OCI-LY1 (cell line): Measurements from ENCODE around the gene NCAPG2.

ENCODE experiments used
- H2AFZ ChIP-seq: fragments of 200-600 bp; sonication (generic), shearing (Covaris generic); 2 replicates; pipeline ENCODE4 v1.6.0; 2014; ENCODE audit warnings: antibody characterized with exemption, mild to moderate bottlenecking, low read length
- H3F3A ChIP-seq: fragments of 200-600 bp; sonication (generic), shearing (Covaris generic); 2 replicates; pipeline ENCODE4 v1.6.0; 2014; ENCODE audit warnings: mild to moderate bottlenecking, antibody characterized with exemption, low read length, moderate library complexity; ENCODE audit not compliant: insufficient read depth
- H3K27ac ChIP-seq: fragments of 200-600 bp; sonication (generic); 2 replicates; pipeline ENCODE4 v1.5.1; 2014; ENCODE audit warnings: low read length, mixed run types, mild to moderate bottlenecking, low read depth; ENCODE audit not compliant: poor library complexity, severe bottlenecking
- H3K27me3 ChIP-seq: fragments of 200-600 bp; sonication (generic); 2 replicates; pipeline ENCODE4 v1.6.0; 2014; ENCODE audit warnings: antibody characterized with exemption, mild to moderate bottlenecking, low read length, moderate library complexity; ENCODE audit not compliant: insufficient read depth
- H3K36me3 ChIP-seq: fragments of 200-600 bp; sonication (generic); 2 replicates; pipeline ENCODE4 v1.6.1; 2014; ENCODE audit warnings: mild to moderate bottlenecking, antibody characterized with exemption, low read length, moderate library complexity, mixed read lengths; ENCODE audit not compliant: insufficient read depth
- H3K4me1 ChIP-seq: fragments of 200-600 bp; sonication (generic); 2 replicates; pipeline ENCODE4 v1.5.1; 2014; ENCODE audit warnings: mild to moderate bottlenecking, low read length, moderate library complexity; ENCODE audit not compliant: insufficient read depth, severe bottlenecking
- H3K4me2 ChIP-seq: fragments of 200-600 bp; sonication (generic), shearing (Covaris generic); 2 replicates; pipeline ENCODE4 v1.6.1; 2014; ENCODE audit warnings: low read length
- H3K4me3 ChIP-seq: fragments of 200-600 bp; sonication (generic); 2 replicates; pipeline ENCODE4 v1.5.1; 2014; ENCODE audit warnings: low read length, low read depth, mild to moderate bottlenecking, mixed read lengths; ENCODE audit not compliant: poor library complexity, severe bottlenecking
- H3K79me2 ChIP-seq: fragments of 200-600 bp; shearing (Covaris generic); 2 replicates; pipeline ENCODE4 v1.6.1; 2016; ENCODE audit warnings: mixed run types, low read length, mixed read lengths; ENCODE audit not compliant: insufficient read depth
- H3K9ac ChIP-seq: fragments of 200-600 bp; sonication (generic), shearing (Covaris generic); 2 replicates; pipeline ENCODE4 v1.6.1; 2014; ENCODE audit warnings: mild to moderate bottlenecking, low read length, mixed read lengths
- H3K9me2 ChIP-seq: fragments of 200-600 bp; sonication (generic), shearing (Covaris generic); 2 replicates; pipeline ENCODE4 v1.6.1; 2014; ENCODE audit warnings: low read depth, mild to moderate bottlenecking, low read length, mixed read lengths
- H3K9me3 ChIP-seq: fragments of 200-600 bp; shearing (Covaris generic); 2 replicates; pipeline ENCODE4 v1.6.1; 2014; ENCODE audit warnings: low read length, mixed read lengths
- H4K20me1 ChIP-seq: fragments of 200-600 bp; sonication (generic), shearing (Covaris generic); 2 replicates; pipeline ENCODE4 v1.6.0; 2016; ENCODE audit warnings: mild to moderate bottlenecking, low read length; ENCODE audit not compliant: insufficient read depth
- EZH2 ChIP-seq: fragments of 200-600 bp; sonication (generic), shearing (Covaris generic); IDR thresholded peaks from 2 replicates; pipeline ENCODE4 v1.8.0; 2017; ENCODE audit warnings: borderline replicate concordance, mixed run types, mild to moderate bottlenecking, antibody characterized with exemption, low read length, moderate library complexity, mixed read lengths
- TF ChIP-seq, protein P1 (sequence below): fragments of 200-600 bp; sonication (generic), shearing (Covaris generic); IDR thresholded peaks from 2 replicates; pipeline ENCODE4 v1.5.1; 2017; ENCODE audit warnings: mild to moderate bottlenecking, antibody characterized with exemption, low read length, moderate library complexity, mixed read lengths

Gene NCAPG2

DNA sequence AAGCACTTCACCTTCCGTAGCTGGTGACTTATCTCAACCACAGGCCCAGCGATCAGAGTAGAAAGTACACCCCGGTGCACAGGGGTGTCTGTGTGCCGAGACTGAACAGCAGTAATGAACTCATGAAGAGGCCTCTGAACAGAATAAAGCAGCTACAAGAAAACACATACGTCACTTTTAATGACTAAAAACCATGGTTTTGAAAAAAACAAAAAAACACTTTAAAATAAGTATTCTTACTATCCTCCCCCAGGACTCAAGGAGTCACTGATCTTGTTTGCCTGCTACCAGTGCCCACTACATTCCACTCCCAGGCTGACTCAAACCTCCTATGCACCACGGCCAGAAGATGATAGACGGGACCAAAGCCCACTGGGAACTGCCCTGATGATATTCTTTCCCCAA, 53.8 kb downstream of the NCAPG2 start:
- Histone ChIP-seq H3K4me2 (no peak overlapping the region), H3K9ac (no peak overlapping the region), H4K20me1 (no peaks in the 10 kb centered on the region), H3K79me2 (no peaks in the 10 kb centered on the region), H3K9me2 (no peaks in the 10 kb centered on the region), H3F3A (peaks cover 4% of the 10 kb centered on the region; the same call in 1 of the 2 replicates), H3K9me3 (no peaks in the 10 kb centered on the region), H3K4me1 (no peaks in the 10 kb centered on the region), H3K27ac (no peak overlapping the region), H3K4me3 (no peak overlapping the region), H2AFZ (no peak overlapping the region), H3K27me3 (no peaks in the 10 kb centered on the region), H3K36me3 (peaks cover 98% of the 10 kb centered on the region)
- TF ChIP-seq, protein P1, sequence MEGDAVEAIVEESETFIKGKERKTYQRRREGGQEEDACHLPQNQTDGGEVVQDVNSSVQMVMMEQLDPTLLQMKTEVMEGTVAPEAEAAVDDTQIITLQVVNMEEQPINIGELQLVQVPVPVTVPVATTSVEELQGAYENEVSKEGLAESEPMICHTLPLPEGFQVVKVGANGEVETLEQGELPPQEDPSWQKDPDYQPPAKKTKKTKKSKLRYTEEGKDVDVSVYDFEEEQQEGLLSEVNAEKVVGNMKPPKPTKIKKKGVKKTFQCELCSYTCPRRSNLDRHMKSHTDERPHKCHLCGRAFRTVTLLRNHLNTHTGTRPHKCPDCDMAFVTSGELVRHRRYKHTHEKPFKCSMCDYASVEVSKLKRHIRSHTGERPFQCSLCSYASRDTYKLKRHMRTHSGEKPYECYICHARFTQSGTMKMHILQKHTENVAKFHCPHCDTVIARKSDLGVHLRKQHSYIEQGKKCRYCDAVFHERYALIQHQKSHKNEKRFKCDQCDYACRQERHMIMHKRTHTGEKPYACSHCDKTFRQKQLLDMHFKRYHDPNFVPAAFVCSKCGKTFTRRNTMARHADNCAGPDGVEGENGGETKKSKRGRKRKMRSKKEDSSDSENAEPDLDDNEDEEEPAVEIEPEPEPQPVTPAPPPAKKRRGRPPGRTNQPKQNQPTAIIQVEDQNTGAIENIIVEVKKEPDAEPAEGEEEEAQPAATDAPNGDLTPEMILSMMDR = no peak
- TF ChIP-seq EZH2 = no peak

DNA sequence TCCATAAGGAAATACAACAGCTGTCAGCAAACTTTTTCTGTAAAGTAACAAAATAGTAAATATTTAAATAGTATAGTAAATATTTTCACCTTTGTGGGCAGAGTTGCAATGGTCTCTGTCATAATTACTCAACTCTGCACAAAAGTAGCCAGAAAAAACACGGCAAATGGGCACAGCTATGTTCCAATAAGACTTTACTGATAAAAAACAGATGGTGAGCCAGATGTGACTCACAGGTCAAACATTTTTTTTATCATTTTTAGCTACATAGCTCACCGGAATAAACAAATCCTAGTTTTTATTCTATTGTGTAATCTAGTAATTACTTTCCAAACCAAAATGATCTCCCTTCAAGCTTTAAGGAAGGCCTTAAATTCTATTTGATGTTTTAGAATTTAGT, 55.3 kb downstream of the NCAPG2 start:
- Histone ChIP-seq H3K36me3 (peaks cover 98% of the 10 kb centered on the region), H3K27me3 (no peaks in the 10 kb centered on the region), H3K79me2 (no peaks in the 10 kb centered on the region), H2AFZ (no peak overlapping the region), H3K4me1 (no peaks in the 10 kb centered on the region), H3K9me2 (no peaks in the 10 kb centered on the region), H3F3A (peaks cover 4% of the 10 kb centered on the region; the same call in 1 of the 2 replicates), H3K27ac (no peak overlapping the region), H3K4me2 (no peak overlapping the region), H3K9ac (no peak overlapping the region), H3K4me3 (no peak overlapping the region), H4K20me1 (no peaks in the 10 kb centered on the region), H3K9me3 (no peaks in the 10 kb centered on the region)
- TF ChIP-seq EZH2 = no peak
- TF ChIP-seq, protein P1 = no peak

DNA sequence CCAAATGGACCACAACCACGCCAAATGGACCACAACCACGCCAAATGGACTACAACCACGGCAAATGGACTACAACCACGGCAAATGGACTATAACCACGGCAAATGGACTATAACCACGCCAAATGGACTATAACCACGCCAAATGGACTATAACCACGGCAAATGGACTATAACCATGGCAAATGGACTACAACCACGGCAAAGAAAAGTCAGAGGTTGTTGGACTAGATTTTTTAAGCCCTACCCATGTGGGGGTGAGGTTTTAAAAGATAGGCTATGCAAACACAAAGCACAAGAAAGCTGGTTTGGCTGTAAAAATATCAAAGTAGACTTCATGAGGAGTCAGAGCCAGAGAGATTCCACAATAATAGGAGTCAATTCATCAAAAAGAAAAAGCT, 55.8 kb downstream of the NCAPG2 start:
- H3K9me3 ChIP-seq = no peaks in the 10 kb centered on the region
- H2AFZ ChIP-seq = no peak overlapping the region
- H3K79me2 ChIP-seq = no peaks in the 10 kb centered on the region
- no peaks in the 10 kb centered on the region for H4K20me1 ChIP-seq
- H3K9me2 ChIP-seq = no peaks in the 10 kb centered on the region
- H3F3A ChIP-seq = peaks cover 4% of the 10 kb centered on the region; the same call in 1 of the 2 replicates
- H3K27me3 ChIP-seq = no peaks in the 10 kb centered on the region
- H3K9ac ChIP-seq = no peak overlapping the region
- TF ChIP-seq, protein P1 = no peak
- TF ChIP-seq EZH2 = no peak
- no peaks in the 10 kb centered on the region for H3K4me1 ChIP-seq
- no peak overlapping the region for H3K4me2 ChIP-seq
- H3K27ac ChIP-seq = no peak overlapping the region
- H3K36me3 ChIP-seq = peaks cover 98% of the 10 kb centered on the region
- no peak overlapping the region for H3K4me3 ChIP-seq
